ENCODE results near the gene EFCAB10.

DNA sequence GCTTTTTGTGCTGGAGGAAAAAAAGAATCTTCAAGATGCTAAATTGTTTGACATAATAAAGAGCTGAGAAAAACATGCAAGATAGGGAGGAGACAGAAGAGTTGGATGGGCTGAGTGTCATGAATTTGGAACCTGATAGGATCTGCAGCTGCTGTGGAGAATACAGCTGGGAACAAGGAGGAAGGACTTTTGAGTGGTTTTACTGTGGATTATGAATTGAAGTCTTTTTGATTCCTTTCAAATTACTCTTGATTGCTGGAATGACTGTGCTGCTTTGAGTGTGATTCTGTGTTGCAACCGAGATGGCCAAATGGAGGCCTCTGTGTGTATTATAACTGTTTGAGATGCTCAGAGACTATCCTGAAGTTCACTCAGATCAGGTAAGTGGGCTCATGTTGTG, 4.0 kb downstream of the EFCAB10 start:
- TF ChIP-seq POLR2AphosphoS5 (IDR thresholded peaks at IDR 0.05; ENCODE audit: borderline replicate concordance, low read depth, low read length) (no peak), EZH2 (IDR thresholded peaks at IDR 0.05) (no peak)
